Myometrial cell (primary cell): Measurements from ENCODE around the gene MB. TPM values are rescaled to one million over a fixed set of nuclear protein-coding genes. Genes with fewer than 3 reads are reported as not detected.

Experiments
- total RNA-seq: library from RNA; depleted of rRNA; stranded (reverse); fragments of >200 nt; gene quantifications from 2 replicates; pipeline ENCODE4 v1.2.3, GENCODE V29; 2015

MB gene
- total RNA-seq, result not detected in 2 replicates

DNA sequence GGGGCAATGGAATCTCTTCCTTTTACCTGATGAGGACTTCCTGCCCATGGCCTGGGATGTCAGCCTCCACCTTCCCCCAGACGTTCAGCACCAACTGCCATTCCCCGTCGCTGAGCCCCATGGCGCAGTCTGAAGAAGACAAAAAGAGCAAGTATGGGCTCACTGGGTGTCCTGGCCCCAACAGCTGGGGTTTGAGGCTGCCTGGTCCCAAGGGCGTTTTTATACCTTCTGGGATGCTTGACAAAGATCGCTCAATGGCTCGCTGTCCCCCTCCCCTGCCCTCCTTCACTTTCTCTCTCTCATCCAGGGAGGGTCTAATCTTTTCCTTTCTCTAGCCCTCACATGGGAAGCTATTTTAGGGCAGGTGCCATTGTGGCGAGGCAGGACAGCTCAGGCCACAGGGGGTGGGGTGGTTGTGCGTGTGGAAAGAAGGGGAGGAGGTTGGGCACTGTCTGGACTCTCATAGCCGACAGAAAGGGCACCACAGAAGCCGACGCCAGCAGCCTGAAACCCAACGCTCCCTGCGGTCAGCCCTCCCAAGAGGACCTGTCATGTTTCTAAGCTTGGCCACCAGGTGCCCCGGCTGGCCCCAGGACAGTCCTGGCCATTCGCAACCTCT lies at the start of gene MB:
TSS of gene MB (minus strand) at position 193 of the 619 bp plus-strand sequence. CDS start at position 121, 72 bp downstream.

DNA sequence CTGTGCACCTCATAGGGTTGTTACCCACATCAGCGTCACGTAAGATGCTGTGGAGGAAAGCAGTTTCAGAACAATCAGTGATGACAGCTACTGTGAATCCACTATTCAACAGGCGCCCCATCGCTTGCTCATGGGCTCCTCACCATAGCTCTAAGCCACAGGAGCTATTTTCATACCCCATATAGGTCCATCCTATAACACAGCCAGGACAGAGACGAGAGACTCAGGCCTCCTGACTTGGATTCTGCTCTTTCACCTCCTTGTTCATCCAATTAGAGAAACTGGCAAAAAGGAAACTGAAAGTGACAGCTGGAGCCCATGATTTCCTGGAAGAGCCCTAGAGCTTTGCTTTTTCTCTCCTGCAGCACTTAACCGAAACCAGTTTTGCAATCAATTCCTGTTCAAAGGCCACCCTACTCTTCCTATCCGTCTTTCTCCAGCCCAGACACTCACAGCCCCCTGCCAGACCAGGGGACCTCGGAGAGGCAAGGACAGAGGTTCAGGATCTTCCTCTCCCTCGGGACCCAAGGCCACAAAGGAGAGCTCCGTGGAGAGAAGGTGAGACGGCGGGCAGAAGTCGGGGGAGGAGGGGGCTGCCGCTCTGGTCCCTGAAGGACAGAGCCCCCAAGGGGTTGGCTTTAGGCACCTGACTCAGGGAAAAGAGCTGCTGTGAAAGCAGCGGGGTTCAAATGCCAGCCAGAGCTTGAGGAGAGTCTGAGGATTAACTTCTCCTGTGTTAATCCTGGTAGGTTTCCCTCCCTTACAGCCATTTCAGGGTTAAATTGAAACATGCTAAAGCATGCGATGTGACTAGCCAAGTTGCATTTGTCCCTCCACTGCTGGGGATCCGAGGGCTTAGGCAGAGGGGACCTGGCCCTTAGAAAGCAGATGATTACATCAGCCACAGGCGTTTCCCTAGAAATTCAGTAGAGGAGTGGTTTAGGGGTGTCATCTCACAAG lies 31.2 kb upstream of the MB start, which contains the start of gene APOL6:
TSS of gene APOL6 (plus strand) at position 381 of the 960 bp plus-strand sequence. CDS start 7,980 bp downstream, outside the sequence.

Other genes starting within 250 kb of the MB start
- 5.8 and 9.8 TPM in 2 replicates for gene HMOX1, start 236.2 kb downstream of the MB start, total RNA-seq
- gene MCM5, start 217.2 kb downstream of the MB start, total RNA-seq, result 87.1 and 87.7 TPM in 2 replicates
- gene RASD2, start 76.5 kb downstream of the MB start, total RNA-seq, result under 0.01 TPM in 1 of 2 replicates, not detected in the other
- 18.4 and 19.3 TPM in 2 replicates for gene APOL6, start 31.1 kb upstream of the MB start, total RNA-seq
- gene APOL5, start 100.5 kb upstream of the MB start, total RNA-seq, result not detected in 2 replicates